ENCODE results near the gene RAE1.

GRCh38 chr20:57378107-57378506 lies 27.1 kb downstream of the RAE1 start:
- TF ChIP-seq POLR2A (IDR thresholded peaks at IDR 0.05; ENCODE audit: low read depth, low read length) (no peak), POLR2AphosphoS5 (IDR thresholded peaks at IDR 0.05; ENCODE audit: insufficient read depth, low read depth, low read length) (no peak), MYC (IDR thresholded peaks at IDR 0.05; ENCODE audit: low read depth, low read length) (no peak), EZH2 (IDR thresholded peaks at IDR 0.05; ENCODE audit: borderline replicate concordance, low read depth, low read length, severe bottlenecking) (no peak), GATA2 (IDR thresholded peaks at IDR 0.05; ENCODE audit: insufficient read depth, insufficient read length, low read depth, low read length) (no peak), FOS (IDR thresholded peaks at IDR 0.05; ENCODE audit: borderline replicate concordance, insufficient read depth, low read length) (no peak), MAX (IDR thresholded peaks at IDR 0.05; ENCODE audit: insufficient read depth, insufficient read length) (no peak), JUN (IDR thresholded peaks at IDR 0.05; ENCODE audit: borderline replicate concordance, insufficient read depth, insufficient read length, low read depth) (no peak)
- TF ChIP-seq, protein P1, sequence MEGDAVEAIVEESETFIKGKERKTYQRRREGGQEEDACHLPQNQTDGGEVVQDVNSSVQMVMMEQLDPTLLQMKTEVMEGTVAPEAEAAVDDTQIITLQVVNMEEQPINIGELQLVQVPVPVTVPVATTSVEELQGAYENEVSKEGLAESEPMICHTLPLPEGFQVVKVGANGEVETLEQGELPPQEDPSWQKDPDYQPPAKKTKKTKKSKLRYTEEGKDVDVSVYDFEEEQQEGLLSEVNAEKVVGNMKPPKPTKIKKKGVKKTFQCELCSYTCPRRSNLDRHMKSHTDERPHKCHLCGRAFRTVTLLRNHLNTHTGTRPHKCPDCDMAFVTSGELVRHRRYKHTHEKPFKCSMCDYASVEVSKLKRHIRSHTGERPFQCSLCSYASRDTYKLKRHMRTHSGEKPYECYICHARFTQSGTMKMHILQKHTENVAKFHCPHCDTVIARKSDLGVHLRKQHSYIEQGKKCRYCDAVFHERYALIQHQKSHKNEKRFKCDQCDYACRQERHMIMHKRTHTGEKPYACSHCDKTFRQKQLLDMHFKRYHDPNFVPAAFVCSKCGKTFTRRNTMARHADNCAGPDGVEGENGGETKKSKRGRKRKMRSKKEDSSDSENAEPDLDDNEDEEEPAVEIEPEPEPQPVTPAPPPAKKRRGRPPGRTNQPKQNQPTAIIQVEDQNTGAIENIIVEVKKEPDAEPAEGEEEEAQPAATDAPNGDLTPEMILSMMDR (IDR thresholded peaks at IDR 0.05; ENCODE audit: extremely low read depth in 1 of 2, insufficient read depth in 1 of 2, low read depth in 1 of 2, low read length in 2 of 2): no peak
